ENCODE measurements around the gene ID2.

DNA sequence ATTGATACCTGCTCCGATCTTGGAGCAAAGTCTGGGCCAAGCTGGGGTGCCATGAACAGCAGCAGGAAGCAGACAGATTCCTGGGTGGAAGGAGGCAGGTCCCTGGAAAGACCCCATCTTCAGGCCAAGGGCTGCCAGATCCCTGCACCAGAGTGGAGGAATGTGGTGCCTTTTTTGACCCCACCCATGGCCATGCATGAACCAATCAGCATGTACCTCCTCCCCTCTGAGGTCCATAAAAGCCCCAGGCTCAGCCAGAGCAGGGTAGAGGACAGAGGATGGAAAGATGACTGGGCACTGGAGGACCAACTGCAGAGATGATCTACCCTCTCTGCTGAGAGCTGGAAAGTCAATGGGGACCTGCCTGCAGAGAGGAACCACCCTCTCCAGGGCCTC is 34.4 kb upstream of the ID2 start:
- TF ChIP-seq, protein P1, sequence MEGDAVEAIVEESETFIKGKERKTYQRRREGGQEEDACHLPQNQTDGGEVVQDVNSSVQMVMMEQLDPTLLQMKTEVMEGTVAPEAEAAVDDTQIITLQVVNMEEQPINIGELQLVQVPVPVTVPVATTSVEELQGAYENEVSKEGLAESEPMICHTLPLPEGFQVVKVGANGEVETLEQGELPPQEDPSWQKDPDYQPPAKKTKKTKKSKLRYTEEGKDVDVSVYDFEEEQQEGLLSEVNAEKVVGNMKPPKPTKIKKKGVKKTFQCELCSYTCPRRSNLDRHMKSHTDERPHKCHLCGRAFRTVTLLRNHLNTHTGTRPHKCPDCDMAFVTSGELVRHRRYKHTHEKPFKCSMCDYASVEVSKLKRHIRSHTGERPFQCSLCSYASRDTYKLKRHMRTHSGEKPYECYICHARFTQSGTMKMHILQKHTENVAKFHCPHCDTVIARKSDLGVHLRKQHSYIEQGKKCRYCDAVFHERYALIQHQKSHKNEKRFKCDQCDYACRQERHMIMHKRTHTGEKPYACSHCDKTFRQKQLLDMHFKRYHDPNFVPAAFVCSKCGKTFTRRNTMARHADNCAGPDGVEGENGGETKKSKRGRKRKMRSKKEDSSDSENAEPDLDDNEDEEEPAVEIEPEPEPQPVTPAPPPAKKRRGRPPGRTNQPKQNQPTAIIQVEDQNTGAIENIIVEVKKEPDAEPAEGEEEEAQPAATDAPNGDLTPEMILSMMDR (IDR thresholded peaks at IDR 0.05), result no peak
- TF ChIP-seq ZFX (IDR thresholded peaks at IDR 0.05; ENCODE audit: borderline replicate concordance), result no peak

Measured in 22Rv1 (cell line).